H1 (cell line): ENCODE data around the gene PLEKHA5. TPM values are rescaled to one million over a fixed set of nuclear protein-coding genes. Genes with fewer than 3 reads are reported as not detected.

ENCODE experiments used
- EZH2 ChIP-seq: fragments of 200-600 bp; sonication (generic); IDR thresholded peaks from 2 replicates; pipeline ENCODE4 v1.7.1; 2012; ENCODE audit warnings: low read depth, mild to moderate bottlenecking, moderate library complexity, low read length, inconsistent platforms; ENCODE audit not compliant: severe bottlenecking
- polyA plus RNA-seq, 7 experiments: library from polyadenylated mRNA; depleted of rRNA in 3 of 7; stranded (reverse) in 5 of 7; unstranded in 2 of 7; fragments of >200 nt in 5 of 7; fragments of 200-250 nt in 2 of 7; gene quantifications; 1 replicate in 5 of 7; 2 replicates in 1 of 7; 4 replicates in 1 of 7; pipeline versions ENCODE4 v1.2.1 to v1.2.3, GENCODE V29; 2011 to 2013; ENCODE audit warnings: missing spikeins in 2 of 7, mixed read lengths in 2 of 7
- total RNA-seq: library from RNA; stranded (reverse); fragmentation: NEBNext Ultra II Directional; extraction: Animal tissue kit (Norgen Biotek cat#: 25700); gene quantifications from 2 replicates; pipeline ENCODE4 v1.2.1, GENCODE V29; 2021

PLEKHA5 gene
- total and polyA plus RNA-seq, 2 of the 8 experiments (the other 6 are each of a cell fraction or from before 2014, with no cell fraction given) = 17.2 to 66.1 TPM

DNA sequence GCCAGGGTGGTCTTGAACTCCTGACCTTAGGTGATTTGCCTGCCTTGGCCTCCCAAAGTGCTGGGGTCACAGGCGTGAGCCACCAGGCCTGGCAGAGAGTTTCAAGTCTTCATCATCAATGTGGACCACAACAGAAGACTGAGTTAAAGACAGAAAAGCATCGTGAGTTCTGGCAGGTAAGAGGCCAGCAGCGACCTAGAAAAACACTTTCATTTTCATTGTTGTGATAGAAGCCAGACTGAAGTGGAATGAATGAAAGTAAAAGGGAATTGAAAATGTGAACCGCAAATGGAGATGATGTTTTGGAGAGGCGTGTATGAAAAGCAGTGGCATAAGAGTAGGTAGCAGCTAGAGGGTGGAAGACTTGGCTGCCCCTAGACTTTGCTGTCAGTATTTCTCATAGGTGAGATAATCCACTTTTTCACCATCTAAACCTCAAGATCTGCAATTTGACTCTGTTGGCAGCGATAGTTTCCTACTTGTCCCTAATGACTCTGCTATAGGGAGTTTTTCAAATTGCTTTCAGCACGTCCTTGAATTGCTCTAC, 47.1 kb upstream of the PLEKHA5 start (continued):
- no peak for TF ChIP-seq EZH2
